ENCODE measurements around the gene HELZ. TPM values are rescaled to one million over a fixed set of nuclear protein-coding genes. Genes with fewer than 3 reads are reported as not detected.
"Not testable (repeated sequence)": the region's sequence is repeated elsewhere in the genome, so short reads cannot be mapped to it uniquely, and the experiment has no call there.

The HELZ gene
- total and polyA plus RNA-seq, 4 donors = 3.8 to 69.2 (median 25.7) TPM

- Histone ChIP-seq H3K27ac (ENCODE audit: low read depth in 1 of 2, low read length in 2 of 2) (no peak overlapping the region), H3K4me1 (ENCODE audit: control insufficient read depth in 4 of 4, insufficient read depth in 4 of 4, low read length in 3 of 4) (peaks cover 1 to 14% (median 4%) of the 10 kb centered on the region in 4 donors), H3K27me3 (ENCODE audit: control insufficient read depth in 4 of 4, insufficient read depth in 4 of 4, low read length in 3 of 4) (no peaks in the 10 kb centered on the region), H3K9me3 (ENCODE audit: control insufficient read depth in 4 of 4, low read length in 3 of 4) (no peaks in the 10 kb centered on the region), H3K4me3 (ENCODE audit: low read depth in 1 of 3, low read length in 3 of 3) (no peak overlapping the region), H3K36me3 (ENCODE audit: control insufficient read depth in 4 of 4, insufficient read depth in 3 of 4, low read depth in 1 of 4, low read length in 3 of 4) (peaks cover 0 to 22% (median 9%) of the 10 kb centered on the region in 4 donors), H3K9ac (ENCODE audit: low read depth in 1 of 2, low read length in 2 of 2) (no peak overlapping the region)
- 41% methylated on average over 2 of the region's 2 CpGs for WGBS
- TF ChIP-seq RAD21 (IDR thresholded peaks at IDR 0.05) (no peak), EGR1 (IDR thresholded peaks at IDR 0.05; ENCODE audit: low read depth in 2 of 2) (no peak), RXRA (IDR thresholded peaks at IDR 0.05) (no peak), ATF3 (IDR thresholded peaks at IDR 0.05) (no peak), JUND (IDR thresholded peaks at IDR 0.05) (no peak), ZBTB33 (IDR thresholded peaks at IDR 0.05) (no peak), SP1 (IDR thresholded peaks at IDR 0.05) (no peak), TAF1 (conservative IDR thresholded peaks at IDR 0.05) (no peak), MAX (IDR thresholded peaks at IDR 0.05) (no peak), HNF4G (IDR thresholded peaks at IDR 0.05) (no peak), YY1 (IDR thresholded peaks at IDR 0.05) (no peak), FOXA1 (IDR thresholded peaks at IDR 0.05) (no peak), GABPA (IDR thresholded peaks at IDR 0.05 in 1 of 2, conservative IDR thresholded peaks at IDR 0.05 in 1 of 2) (no peak), HNF4A (conservative IDR thresholded peaks at IDR 0.05) (no peak)
- TF ChIP-seq, protein P1, sequence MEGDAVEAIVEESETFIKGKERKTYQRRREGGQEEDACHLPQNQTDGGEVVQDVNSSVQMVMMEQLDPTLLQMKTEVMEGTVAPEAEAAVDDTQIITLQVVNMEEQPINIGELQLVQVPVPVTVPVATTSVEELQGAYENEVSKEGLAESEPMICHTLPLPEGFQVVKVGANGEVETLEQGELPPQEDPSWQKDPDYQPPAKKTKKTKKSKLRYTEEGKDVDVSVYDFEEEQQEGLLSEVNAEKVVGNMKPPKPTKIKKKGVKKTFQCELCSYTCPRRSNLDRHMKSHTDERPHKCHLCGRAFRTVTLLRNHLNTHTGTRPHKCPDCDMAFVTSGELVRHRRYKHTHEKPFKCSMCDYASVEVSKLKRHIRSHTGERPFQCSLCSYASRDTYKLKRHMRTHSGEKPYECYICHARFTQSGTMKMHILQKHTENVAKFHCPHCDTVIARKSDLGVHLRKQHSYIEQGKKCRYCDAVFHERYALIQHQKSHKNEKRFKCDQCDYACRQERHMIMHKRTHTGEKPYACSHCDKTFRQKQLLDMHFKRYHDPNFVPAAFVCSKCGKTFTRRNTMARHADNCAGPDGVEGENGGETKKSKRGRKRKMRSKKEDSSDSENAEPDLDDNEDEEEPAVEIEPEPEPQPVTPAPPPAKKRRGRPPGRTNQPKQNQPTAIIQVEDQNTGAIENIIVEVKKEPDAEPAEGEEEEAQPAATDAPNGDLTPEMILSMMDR (IDR thresholded peaks at IDR 0.05; ENCODE audit: low read depth, low read length, missing input control) = no peak
- TF ChIP-seq, protein P2, sequence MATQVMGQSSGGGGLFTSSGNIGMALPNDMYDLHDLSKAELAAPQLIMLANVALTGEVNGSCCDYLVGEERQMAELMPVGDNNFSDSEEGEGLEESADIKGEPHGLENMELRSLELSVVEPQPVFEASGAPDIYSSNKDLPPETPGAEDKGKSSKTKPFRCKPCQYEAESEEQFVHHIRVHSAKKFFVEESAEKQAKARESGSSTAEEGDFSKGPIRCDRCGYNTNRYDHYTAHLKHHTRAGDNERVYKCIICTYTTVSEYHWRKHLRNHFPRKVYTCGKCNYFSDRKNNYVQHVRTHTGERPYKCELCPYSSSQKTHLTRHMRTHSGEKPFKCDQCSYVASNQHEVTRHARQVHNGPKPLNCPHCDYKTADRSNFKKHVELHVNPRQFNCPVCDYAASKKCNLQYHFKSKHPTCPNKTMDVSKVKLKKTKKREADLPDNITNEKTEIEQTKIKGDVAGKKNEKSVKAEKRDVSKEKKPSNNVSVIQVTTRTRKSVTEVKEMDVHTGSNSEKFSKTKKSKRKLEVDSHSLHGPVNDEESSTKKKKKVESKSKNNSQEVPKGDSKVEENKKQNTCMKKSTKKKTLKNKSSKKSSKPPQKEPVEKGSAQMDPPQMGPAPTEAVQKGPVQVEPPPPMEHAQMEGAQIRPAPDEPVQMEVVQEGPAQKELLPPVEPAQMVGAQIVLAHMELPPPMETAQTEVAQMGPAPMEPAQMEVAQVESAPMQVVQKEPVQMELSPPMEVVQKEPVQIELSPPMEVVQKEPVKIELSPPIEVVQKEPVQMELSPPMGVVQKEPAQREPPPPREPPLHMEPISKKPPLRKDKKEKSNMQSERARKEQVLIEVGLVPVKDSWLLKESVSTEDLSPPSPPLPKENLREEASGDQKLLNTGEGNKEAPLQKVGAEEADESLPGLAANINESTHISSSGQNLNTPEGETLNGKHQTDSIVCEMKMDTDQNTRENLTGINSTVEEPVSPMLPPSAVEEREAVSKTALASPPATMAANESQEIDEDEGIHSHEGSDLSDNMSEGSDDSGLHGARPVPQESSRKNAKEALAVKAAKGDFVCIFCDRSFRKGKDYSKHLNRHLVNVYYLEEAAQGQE (IDR thresholded peaks at IDR 0.05) = no peak
- DNase-seq (ENCODE audit: low spot score) = no peak
Observed at GRCh38 chr17:67126983-67127382, 118.0 kb downstream of the HELZ start.

DNA sequence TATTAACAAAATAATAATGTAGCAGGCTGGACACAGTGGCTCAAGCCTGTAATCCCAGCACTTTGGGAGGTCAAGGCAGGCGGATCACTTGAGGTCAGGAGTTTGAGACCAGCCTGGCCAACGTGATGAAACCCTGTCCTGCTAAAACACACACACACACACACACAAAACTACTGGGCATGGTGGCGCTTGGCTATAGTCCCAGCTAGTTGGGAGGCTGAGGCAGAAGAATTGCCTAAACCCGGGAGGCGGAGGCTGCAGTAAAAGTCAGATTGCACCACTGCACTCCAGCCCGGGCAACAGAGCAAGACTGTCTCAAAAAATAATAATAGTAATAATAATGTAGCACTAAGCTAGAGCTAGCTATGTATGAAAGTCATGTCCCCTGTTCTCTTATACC, 118.5 kb downstream of the HELZ start:
- not testable (repeated sequence) for DNase-seq (ENCODE audit: low spot score); H3K27ac ChIP-seq (ENCODE audit: low read depth in 1 of 2, low read length in 2 of 2)
- 75% methylated on average over 6 of the region's 6 CpGs for WGBS

More for the DNA sequence above, 118.5 kb downstream of the HELZ start:
- Histone ChIP-seq H3K4me1 (ENCODE audit: control insufficient read depth in 4 of 4, insufficient read depth in 4 of 4, low read length in 3 of 4) (peaks cover 1 to 14% (median 4%) of the 10 kb centered on the region in 4 donors), H3K36me3 (ENCODE audit: control insufficient read depth in 4 of 4, insufficient read depth in 3 of 4, low read depth in 1 of 4, low read length in 3 of 4) (peaks cover 0 to 22% (median 9%) of the 10 kb centered on the region in 4 donors)
- not testable (repeated sequence) for H3K9me3 ChIP-seq (ENCODE audit: control insufficient read depth in 4 of 4, low read length in 3 of 4); H3K9ac ChIP-seq (ENCODE audit: low read depth in 1 of 2, low read length in 2 of 2); H3K4me3 ChIP-seq (ENCODE audit: low read depth in 1 of 3, low read length in 3 of 3); H3K27me3 ChIP-seq (ENCODE audit: control insufficient read depth in 4 of 4, insufficient read depth in 4 of 4, low read length in 3 of 4)
